Endothelial cell of umbilical vein (primary cell): ENCODE data around the gene MROH7. TPM values are rescaled to one million over a fixed set of nuclear protein-coding genes. Genes with fewer than 3 reads are reported as not detected.

Experiments
- BruUV-seq: library from RNA; stranded (reverse); fragments of 400-500 nt; replicated peaks from 2 replicates; lab custom pipeline; 2021; lab: Mats Ljungman, UMichigan
- CTCF ChIA-PET: fragments of 300-600, 350-600 bp; sonication (Branson Sonifier 250); formaldehyde crosslinking; loops from one replicate; lab custom pipeline; 2021; ENCODE audit warnings: antibody characterized with exemption, inconsistent platforms; lab: Charles Lee
- POLR2A ChIA-PET: fragments of 300-600, 350-600 bp; sonication (Branson Sonifier 250); formaldehyde crosslinking; loops from one replicate; lab custom pipeline; 2021; ENCODE audit warnings: antibody characterized with exemption, inconsistent platforms; lab: Charles Lee
- DNase-seq: peaks from one replicate; pipeline ENCODE4 v3.0.0-alpha.2; 2011; ENCODE audit warnings: low read depth, low spot score
- FAIRE-seq: peaks from 2 replicates; lab custom pipeline; 2011; peaks lifted over from hg19 to GRCh38; lab: Jason Lieb, UNC
- H2AFZ ChIP-seq: 2 replicates; pipeline ENCODE4 v1.6.0; 2012; ENCODE audit warnings: low read depth, low read length, control low read depth, inconsistent platforms
- H3K27ac ChIP-seq: 2 replicates; pipeline ENCODE4 v1.5.1; 2011; ENCODE audit warnings: low read depth, mild to moderate bottlenecking, control low read depth, low read length, moderate library complexity; ENCODE audit not compliant: insufficient read depth
- H3K27me3 ChIP-seq, 2 experiments: 2 replicates each; pipeline versions ENCODE4 v1.6.0 to v1.6.1; 2011; ENCODE audit warnings: low read length in 2 of 2, mixed read lengths in 1 of 2; ENCODE audit not compliant: control insufficient read depth in 2 of 2, insufficient read depth in 2 of 2
- H3K36me3 ChIP-seq, 2 experiments: 2 replicates in 1 of 2; 3 replicates in 1 of 2; pipeline ENCODE4 v1.5.1; 2011; ENCODE audit warnings: low read length in 2 of 2, mild to moderate bottlenecking in 1 of 2, moderate library complexity in 1 of 2; ENCODE audit not compliant: control insufficient read depth in 2 of 2, insufficient read depth in 2 of 2; ENCODE audit errors: extremely low read depth in 1 of 2
- H3K4me1 ChIP-seq: 3 replicates; pipeline ENCODE4 v1.5.1; 2011; ENCODE audit warnings: mild to moderate bottlenecking, low read length; ENCODE audit not compliant: control insufficient read depth, insufficient read depth; ENCODE audit errors: extremely low read depth
- H3K4me2 ChIP-seq: 2 replicates; pipeline ENCODE4 v1.6.1; 2011; ENCODE audit warnings: low read length, control low read depth, mixed read lengths; ENCODE audit not compliant: insufficient read depth
- H3K4me3 ChIP-seq, 3 experiments: fragments of 200-600 bp in 1 of 3; sonication (generic), shearing (Covaris generic) in 1 of 3; replicated peaks in 1 of 3; 2 replicates each; pipeline ENCODE4 v1.5.1; 2011 to 2016; ENCODE audit warnings: control low read depth in 3 of 3, low read length in 3 of 3, mild to moderate bottlenecking in 2 of 3, inconsistent platforms in 1 of 3, low read depth in 1 of 3, moderate library complexity in 1 of 3; ENCODE audit not compliant: insufficient read depth in 1 of 3
- H3K79me2 ChIP-seq: 2 replicates; pipeline ENCODE4 v1.6.0; 2012; ENCODE audit warnings: low read length, inconsistent platforms; ENCODE audit not compliant: control insufficient read depth, insufficient read depth
- H3K9ac ChIP-seq: replicated peaks from 2 replicates; pipeline ENCODE3; 2011; ENCODE audit warnings: low read length, control low read depth; ENCODE audit not compliant: insufficient read depth; ENCODE audit errors: extremely low read depth
- H3K9me1 ChIP-seq: replicated peaks from 3 replicates; pipeline ENCODE4 v1.6.0; 2011; ENCODE audit warnings: mild to moderate bottlenecking, low read length; ENCODE audit not compliant: control insufficient read depth, insufficient read depth; ENCODE audit errors: extremely low read depth
- H3K9me3 ChIP-seq: replicated peaks from 2 replicates; pipeline ENCODE4 v1.5.1; 2012; ENCODE audit warnings: low read length, inconsistent platforms; ENCODE audit not compliant: control insufficient read depth, insufficient read depth
- H4K20me1 ChIP-seq: replicated peaks from 2 replicates; pipeline ENCODE3; 2011; ENCODE audit warnings: mild to moderate bottlenecking, low read length; ENCODE audit not compliant: control insufficient read depth, insufficient read depth; ENCODE audit errors: extremely low read depth
- EZH2 ChIP-seq: IDR thresholded peaks from 2 replicates; pipeline ENCODE4 v1.6.1; 2012; ENCODE audit warnings: borderline replicate concordance, low read depth, mild to moderate bottlenecking, moderate library complexity, low read length, inconsistent platforms; ENCODE audit not compliant: severe bottlenecking
- FOS ChIP-seq: IDR thresholded peaks from 2 replicates; pipeline ENCODE4 v1.6.1; 2011; ENCODE audit warnings: mild to moderate bottlenecking, low read length, moderate library complexity, borderline replicate concordance; ENCODE audit not compliant: insufficient read depth
- JUN ChIP-seq: IDR thresholded peaks from 2 replicates; pipeline ENCODE4 v1.6.1; 2011; ENCODE audit warnings: borderline replicate concordance, low read depth; ENCODE audit not compliant: insufficient read length, insufficient read depth
- MYC ChIP-seq: IDR thresholded peaks from one replicate; pipeline ENCODE4 v1.6.1; 2011; ENCODE audit warnings: mild to moderate bottlenecking, low read depth, low read length
- POLR2AphosphoS5 ChIP-seq: IDR thresholded peaks from 2 replicates; pipeline ENCODE4 v1.6.1; 2012; ENCODE audit warnings: low read depth, mild to moderate bottlenecking, control low read depth, low read length, moderate library complexity; ENCODE audit not compliant: insufficient read depth
- dilution Hi-C: fragments of 300-500 bp; cut with MboI; formaldehyde crosslinking; loops from one replicate; pipeline ENCODE4 v1.15.0; 2019; ENCODE audit warnings: low sequenced_read_pairs; ENCODE audit not compliant: extremely low pct_ligation_motif_present
- intact Hi-C: fragments of 100-400 bp; cut with micrococcal nuclease; formaldehyde crosslinking; loops from one replicate; pipeline ENCODE4 v1.10.0; 2022
- polyA plus RNA-seq, 4 experiments: library from polyadenylated mRNA; depleted of rRNA in 3 of 4; stranded (reverse) in 3 of 4; unstranded in 1 of 4; fragments of >200 nt; gene quantifications; 2 replicates each; pipeline versions ENCODE4 v1.2.1 to v1.2.3, GENCODE V29; 2011 to 2012; ENCODE audit warnings: missing spikeins in 1 of 4
- total RNA-seq: library from RNA; stranded (reverse); gene quantifications from 2 replicates; pipeline ENCODE4 v1.2.3, GENCODE V29; 2021
- TF ChIP-seq, protein P1 (sequence below), 2 donors: IDR thresholded peaks; 1 replicate in 1 of 2; 2 replicates in 1 of 2; pipeline ENCODE4 v1.5.1; 2011; ENCODE audit warnings: low read length in 2 of 2, mild to moderate bottlenecking in 2 of 2, moderate library complexity in 2 of 2, control low read depth in 1 of 2, inconsistent platforms in 1 of 2, low read depth in 1 of 2; ENCODE audit not compliant: insufficient read depth in 1 of 2; ENCODE audit errors: extremely low read depth in 1 of 2
- TF ChIP-seq, protein P2 (sequence below): IDR thresholded peaks from 2 replicates; pipeline ENCODE4 v1.6.1; 2011; ENCODE audit not compliant: insufficient read depth, insufficient read length

The MROH7 gene
- total and polyA plus RNA-seq, 2 donors (not counting 3 experiments of a cell fraction or from before 2014, with no cell fraction given), result 0.06 to 0.24 TPM

DNA sequence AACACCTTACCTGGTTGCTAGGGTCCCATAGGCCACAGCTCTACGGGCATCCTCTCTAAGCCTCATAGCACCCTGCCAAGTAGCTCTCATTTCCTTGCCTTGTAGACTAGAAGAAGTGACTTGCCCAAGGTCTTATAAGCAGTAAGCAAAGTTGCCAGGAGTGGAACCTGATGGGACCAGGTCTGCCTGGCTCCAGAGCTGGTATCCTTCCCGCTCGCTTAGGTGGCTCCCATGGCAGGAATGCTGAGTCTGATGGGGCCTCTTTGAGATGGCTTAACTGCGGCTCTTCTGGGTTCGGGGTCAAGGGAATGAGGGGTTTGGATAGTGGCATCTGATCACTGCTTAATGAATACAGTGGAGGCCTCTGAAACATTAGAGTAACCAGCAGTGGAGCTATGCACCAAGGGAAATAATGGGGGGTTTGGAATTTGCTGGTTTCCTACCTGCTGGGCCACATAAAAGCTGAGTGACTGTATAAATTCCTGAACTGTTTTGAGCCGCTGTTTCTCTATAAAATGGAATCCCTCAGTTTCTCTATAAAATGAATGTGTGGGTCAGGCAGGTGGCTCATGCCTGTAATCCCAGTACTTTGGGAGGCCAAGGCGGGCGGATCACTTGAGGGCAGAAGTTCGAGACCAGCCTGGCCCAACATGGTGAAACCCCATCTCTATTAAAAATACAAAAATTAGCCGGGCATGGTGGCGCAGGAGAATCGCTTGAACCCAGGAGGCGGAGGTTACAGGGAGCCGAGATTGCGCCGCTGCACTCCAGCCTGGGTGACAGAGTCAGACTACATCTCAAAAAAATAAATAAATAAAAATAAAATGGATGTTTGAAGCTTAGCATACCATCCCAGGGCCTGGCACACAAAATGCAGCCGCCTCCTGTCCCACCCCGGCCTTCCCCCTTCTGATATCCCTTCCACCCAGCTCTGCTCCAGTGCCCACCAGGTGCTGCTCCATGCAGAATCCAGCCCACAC lies 30.7 kb upstream of the MROH7 start:
- no peaks in the 10 kb centered on the region for H3K36me3 ChIP-seq
- DNase-seq, result no peak
- H4K20me1 ChIP-seq, result no peaks in the 10 kb centered on the region
- FAIRE-seq, result no peak
- H3K4me1 ChIP-seq, result no peaks in the 10 kb centered on the region
- no peaks in the 10 kb centered on the region for H3K79me2 ChIP-seq
- H2AFZ ChIP-seq, result no peak overlapping the region
- CTCF ChIA-PET, result interaction anchor here (0.8 to 1.0 kb wide), 2 partner anchors 60 to 111 kb away, joined by 3 read pairs; no protein-coding TSS in a partner anchor
- no peak for TF ChIP-seq FOS
- TF ChIP-seq, protein P1, sequence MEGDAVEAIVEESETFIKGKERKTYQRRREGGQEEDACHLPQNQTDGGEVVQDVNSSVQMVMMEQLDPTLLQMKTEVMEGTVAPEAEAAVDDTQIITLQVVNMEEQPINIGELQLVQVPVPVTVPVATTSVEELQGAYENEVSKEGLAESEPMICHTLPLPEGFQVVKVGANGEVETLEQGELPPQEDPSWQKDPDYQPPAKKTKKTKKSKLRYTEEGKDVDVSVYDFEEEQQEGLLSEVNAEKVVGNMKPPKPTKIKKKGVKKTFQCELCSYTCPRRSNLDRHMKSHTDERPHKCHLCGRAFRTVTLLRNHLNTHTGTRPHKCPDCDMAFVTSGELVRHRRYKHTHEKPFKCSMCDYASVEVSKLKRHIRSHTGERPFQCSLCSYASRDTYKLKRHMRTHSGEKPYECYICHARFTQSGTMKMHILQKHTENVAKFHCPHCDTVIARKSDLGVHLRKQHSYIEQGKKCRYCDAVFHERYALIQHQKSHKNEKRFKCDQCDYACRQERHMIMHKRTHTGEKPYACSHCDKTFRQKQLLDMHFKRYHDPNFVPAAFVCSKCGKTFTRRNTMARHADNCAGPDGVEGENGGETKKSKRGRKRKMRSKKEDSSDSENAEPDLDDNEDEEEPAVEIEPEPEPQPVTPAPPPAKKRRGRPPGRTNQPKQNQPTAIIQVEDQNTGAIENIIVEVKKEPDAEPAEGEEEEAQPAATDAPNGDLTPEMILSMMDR (IDR thresholded peaks at IDR 0.05; ENCODE audit: extremely low read depth in 1 of 2, insufficient read depth in 1 of 2, low read depth in 1 of 2, low read length in 2 of 2), result no peak
- TF ChIP-seq POLR2AphosphoS5, result no peak
- no peak for TF ChIP-seq EZH2
- TF ChIP-seq, protein P2, sequence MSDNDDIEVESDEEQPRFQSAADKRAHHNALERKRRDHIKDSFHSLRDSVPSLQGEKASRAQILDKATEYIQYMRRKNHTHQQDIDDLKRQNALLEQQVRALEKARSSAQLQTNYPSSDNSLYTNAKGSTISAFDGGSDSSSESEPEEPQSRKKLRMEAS, result no peak
- no peak for TF ChIP-seq MYC
- TF ChIP-seq JUN, result no peak
- dilution Hi-C loops (no loop called here), intact Hi-C loops (no loop called here)
- no TSS peak for BruUV-seq
- no peaks in the 10 kb centered on the region for H3K9me3 ChIP-seq
- no peaks in the 10 kb centered on the region for H3K27me3 ChIP-seq
- no peak overlapping the region for H3K9ac ChIP-seq
- H3K4me3 ChIP-seq, result no peak overlapping the region
- H3K4me2 ChIP-seq, result no peak overlapping the region
- no peak overlapping the region for H3K27ac ChIP-seq
- H3K9me1 ChIP-seq, result no peaks in the 10 kb centered on the region
- POLR2A ChIA-PET, result no interaction called here
